ENCODE measurements around the gene RABL6.

The RABL6 gene

DNA sequence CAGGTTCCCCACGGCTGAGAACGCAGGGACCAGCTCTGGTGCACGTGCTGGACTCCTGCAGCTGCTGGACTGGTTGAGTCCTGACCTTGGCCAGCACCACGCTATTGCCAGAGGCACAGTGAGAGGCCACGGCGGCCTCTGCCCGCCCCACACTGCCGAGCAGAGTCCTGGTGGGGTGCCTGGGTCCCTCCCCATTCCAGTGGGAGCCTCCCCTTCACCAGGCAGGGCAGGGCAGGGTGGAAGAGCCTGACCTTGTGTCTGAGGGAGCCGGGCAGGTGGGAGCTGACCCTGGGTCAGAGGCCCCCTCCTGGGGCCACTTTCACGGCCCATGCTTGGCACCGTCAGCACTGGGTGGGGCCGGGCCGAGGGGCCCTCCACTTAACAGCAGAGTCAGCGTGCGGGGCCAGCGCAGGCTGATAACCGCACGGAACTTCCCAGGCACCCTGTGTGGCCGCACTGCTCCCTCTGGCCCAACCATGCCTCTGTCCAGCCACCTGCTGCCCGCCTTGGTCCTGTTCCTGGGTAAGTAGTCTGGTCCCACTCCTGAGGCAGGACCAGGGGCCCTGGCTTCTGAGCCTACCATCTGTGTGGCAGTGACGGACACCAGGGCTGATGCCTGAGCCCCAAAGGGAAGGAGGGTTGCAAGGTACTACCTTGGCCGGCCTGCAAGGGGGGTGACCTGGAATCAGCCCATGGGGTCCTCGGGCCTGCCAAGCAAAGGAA, 44.4 kb downstream of the RABL6 start, which contains the start of gene MAMDC4:
Gene MAMDC4, plus strand, starts transcription at position 406 of the 723 bp plus-strand sequence. Its CDS starts 71 bp downstream, at position 477.
- no peak within 1 kb of the TSS for H3K4me3 ChIP-seq (ENCODE audit: low read depth, low read length)
- ChIA-PET POLR2A (interaction anchor here (1.0 to 1.1 kb wide), 2 partner anchors 10 to 11 kb away, joined by 3 to 4 read pairs; partner anchors contain the start of gene AJM1), CTCF (interaction anchor here (0.7 to 1.6 kb wide), 3 partner anchors 9 to 177 kb away, joined by 3 to 4 read pairs (median 3); no protein-coding TSS in a partner anchor)
- TF ChIP-seq, protein P1, sequence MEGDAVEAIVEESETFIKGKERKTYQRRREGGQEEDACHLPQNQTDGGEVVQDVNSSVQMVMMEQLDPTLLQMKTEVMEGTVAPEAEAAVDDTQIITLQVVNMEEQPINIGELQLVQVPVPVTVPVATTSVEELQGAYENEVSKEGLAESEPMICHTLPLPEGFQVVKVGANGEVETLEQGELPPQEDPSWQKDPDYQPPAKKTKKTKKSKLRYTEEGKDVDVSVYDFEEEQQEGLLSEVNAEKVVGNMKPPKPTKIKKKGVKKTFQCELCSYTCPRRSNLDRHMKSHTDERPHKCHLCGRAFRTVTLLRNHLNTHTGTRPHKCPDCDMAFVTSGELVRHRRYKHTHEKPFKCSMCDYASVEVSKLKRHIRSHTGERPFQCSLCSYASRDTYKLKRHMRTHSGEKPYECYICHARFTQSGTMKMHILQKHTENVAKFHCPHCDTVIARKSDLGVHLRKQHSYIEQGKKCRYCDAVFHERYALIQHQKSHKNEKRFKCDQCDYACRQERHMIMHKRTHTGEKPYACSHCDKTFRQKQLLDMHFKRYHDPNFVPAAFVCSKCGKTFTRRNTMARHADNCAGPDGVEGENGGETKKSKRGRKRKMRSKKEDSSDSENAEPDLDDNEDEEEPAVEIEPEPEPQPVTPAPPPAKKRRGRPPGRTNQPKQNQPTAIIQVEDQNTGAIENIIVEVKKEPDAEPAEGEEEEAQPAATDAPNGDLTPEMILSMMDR (IDR thresholded peaks at IDR 0.05; ENCODE audit: insufficient read depth, low read length, missing control alignments): no peak
- DNase-seq (ENCODE audit: low read depth, low spot score): no peak

DNA sequence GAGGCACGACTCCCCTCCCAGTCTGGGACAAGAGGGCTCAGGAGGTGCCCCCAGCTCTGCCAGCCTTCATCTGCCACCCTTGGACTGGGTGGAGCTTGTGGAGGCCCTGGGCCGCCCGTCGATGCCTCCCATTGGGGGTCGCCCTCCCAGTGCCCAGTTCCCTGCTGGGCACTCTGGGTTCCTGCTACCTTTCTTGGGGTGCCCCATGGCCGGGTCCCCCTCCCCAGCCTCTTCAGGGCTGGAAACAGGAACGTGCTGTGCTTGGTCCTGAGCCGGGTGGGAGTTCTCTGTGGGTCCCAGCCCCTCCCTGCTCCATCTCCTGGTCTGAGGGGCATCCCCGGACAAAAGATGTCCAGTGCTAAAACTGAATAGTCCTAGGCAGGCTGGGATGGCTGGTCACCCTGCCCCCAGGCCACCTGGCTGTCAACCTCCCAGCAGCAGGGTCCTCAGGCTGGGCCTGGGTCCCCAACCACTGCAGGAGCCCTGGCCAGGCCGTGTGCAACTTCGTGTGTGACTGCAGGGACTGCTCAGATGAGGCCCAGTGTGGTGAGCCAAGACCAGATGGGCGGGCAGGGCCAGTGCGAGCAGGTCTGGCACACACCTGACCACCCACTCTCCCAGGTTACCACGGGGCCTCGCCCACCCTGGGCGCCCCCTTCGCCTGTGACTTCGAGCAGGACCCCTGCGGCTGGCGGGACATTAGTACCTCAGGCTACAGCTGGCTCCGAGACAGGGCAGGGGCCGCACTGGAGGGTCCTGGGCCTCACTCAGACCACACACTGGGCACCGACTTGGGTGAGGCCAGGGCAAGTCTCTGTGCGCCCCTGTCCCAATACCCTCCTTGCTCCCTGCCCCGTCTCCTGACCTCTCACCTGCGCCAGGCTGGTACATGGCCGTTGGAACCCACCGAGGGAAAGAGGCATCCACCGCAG, 45.2 kb downstream of the RABL6 start:
- H3K4me3 ChIP-seq (ENCODE audit: low read depth, low read length): no peak overlapping the region
- CTCF ChIA-PET: interaction anchor here (0.7 to 1.6 kb wide), 2 partner anchors 10 to 176 kb away, joined by 3 to 4 read pairs; no protein-coding TSS in a partner anchor
- TF ChIP-seq, protein P1 (IDR thresholded peaks at IDR 0.05; ENCODE audit: insufficient read depth, low read length, missing control alignments): no peak
- DNase-seq (ENCODE audit: low read depth, low spot score): no peak
- POLR2A ChIA-PET: interaction anchor here (1.0 to 1.1 kb wide), 2 partner anchors 10 kb away, joined by 3 to 4 read pairs; partner anchors contain the start of gene AJM1

DNA sequence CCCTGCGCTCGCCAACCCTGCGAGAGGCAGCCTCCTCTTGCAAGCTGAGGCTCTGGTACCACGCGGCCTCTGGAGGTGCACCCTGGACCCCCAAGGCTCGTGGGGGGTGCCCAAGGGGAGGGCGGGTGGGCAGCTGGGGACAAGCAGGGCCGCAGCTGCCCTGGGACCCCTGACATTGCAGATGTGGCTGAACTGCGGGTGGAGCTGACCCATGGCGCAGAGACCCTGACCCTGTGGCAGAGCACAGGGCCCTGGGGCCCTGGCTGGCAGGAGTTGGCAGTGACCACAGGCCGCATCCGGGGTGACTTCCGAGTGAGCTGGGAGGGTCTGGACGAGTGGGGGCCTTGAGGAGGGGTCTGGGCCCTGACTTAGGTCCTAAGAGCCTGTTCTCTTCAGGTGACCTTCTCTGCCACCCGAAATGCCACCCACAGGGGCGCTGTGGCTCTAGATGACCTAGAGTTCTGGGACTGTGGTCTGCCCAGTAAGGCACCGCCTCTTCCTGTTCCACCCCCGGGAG, 45.9 kb downstream of the RABL6 start:
- no peak overlapping the region for H3K4me3 ChIP-seq (ENCODE audit: low read depth, low read length)
- no peak for DNase-seq (ENCODE audit: low read depth, low spot score)
- ChIA-PET CTCF (no interaction called here), POLR2A (no interaction called here)
- TF ChIP-seq, protein P1 (IDR thresholded peaks at IDR 0.05; ENCODE audit: insufficient read depth, low read length, missing control alignments): no peak

DNA sequence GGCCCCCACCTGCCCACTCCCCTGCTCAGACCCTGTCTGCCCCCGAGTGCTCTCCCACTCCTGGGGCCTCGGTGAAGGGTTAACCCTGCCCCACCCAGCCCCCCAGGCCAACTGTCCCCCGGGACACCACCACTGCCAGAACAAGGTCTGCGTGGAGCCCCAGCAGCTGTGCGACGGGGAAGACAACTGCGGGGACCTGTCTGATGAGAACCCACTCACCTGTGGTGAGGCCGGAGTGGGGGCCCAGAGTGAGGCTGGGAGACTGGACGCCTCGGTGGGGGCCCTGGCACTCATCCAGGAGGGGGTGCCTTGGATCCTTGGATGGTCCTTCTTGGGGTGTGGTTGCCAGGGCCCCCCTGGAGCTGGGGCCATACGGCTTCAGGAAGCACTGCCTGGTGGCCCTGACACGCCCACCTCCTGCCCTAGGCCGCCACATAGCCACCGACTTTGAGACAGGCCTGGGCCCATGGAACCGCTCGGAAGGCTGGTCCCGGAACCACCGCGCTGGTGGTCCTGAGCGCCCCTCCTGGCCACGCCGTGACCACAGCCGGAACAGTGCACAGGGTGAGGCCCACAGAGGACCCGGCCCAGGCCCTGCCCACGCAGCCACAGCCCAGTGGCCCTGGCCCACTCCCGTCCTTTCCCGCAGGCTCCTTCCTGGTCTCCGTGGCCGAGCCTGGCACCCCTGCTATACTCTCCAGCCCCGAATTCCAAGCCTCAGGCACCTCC, 46.5 kb downstream of the RABL6 start:
- no peak overlapping the region for H3K4me3 ChIP-seq (ENCODE audit: low read depth, low read length)
- POLR2A ChIA-PET: no interaction called here
- no peak for DNase-seq (ENCODE audit: low read depth, low spot score)
- CTCF ChIA-PET: no interaction called here
- TF ChIP-seq, protein P1 (IDR thresholded peaks at IDR 0.05; ENCODE audit: insufficient read depth, low read length, missing control alignments): no peak

DNA sequence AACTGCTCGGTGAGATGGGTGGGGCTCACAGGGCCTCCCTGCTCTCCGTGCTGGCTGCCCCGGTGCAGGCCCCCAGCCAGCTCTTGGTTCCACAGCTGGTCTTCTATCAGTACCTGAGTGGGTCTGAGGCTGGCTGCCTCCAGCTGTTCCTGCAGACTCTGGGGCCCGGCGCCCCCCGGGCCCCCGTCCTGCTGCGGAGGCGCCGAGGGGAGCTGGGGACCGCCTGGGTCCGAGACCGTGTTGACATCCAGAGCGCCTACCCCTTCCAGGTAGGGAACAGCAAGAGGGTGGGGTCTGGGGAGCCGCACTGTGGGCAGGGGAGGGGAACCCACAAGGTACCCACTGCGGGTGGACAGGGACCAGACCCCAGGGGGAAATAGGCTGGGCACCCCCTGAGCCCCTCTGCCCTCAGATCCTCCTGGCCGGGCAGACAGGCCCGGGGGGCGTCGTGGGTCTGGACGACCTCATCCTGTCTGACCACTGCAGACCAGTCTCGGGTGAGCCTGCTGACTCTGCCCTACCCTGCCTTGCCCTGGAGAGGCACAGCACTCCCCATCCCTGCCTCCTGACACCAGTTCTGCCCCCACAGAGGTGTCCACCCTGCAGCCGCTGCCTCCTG, 47.2 kb downstream of the RABL6 start:
- TF ChIP-seq, protein P1 (IDR thresholded peaks at IDR 0.05; ENCODE audit: insufficient read depth, low read length, missing control alignments): no peak
- ChIA-PET POLR2A (no interaction called here), CTCF (no interaction called here)
- no peak for DNase-seq (ENCODE audit: low read depth, low spot score)
- H3K4me3 ChIP-seq (ENCODE audit: low read depth, low read length): no peak overlapping the region

Data from AG04449 (cell line).